EL (cell line): ENCODE data around the gene OPN1SW.

Source experiments
- DNase-seq: peaks from one replicate; pipeline ENCODE4 v3.0.0-alpha.2; 2016

OPN1SW gene

GRCh38 chr7:128757203-128757602, 18.4 kb downstream of the OPN1SW start:
- no peak for DNase-seq

GRCh38 chr7:128755819-128756476, 19.6 kb downstream of the OPN1SW start:
- peak; percentile 92 for DNase-seq

GRCh38 chr7:128755075-128755818, 20.3 kb downstream of the OPN1SW start:
- DNase-seq = no peak

- no peak for DNase-seq
Observed at GRCh38 chr7:128752251-128752650, 23.3 kb downstream of the OPN1SW start.

GRCh38 chr7:128747327-128748079, 28.1 kb downstream of the OPN1SW start:
- DNase-seq = no peak

GRCh38 chr7:128745706-128746105, 29.9 kb downstream of the OPN1SW start:
- DNase-seq = no peak

GRCh38 chr7:128744366-128744905, 31.2 kb downstream of the OPN1SW start:
- DNase-seq = no peak

GRCh38 chr7:128743112-128743772, 32.4 kb downstream of the OPN1SW start:
- DNase-seq = peak; percentile 24

- DNase-seq = peak; percentile 71
Observed at GRCh38 chr7:128742206-128742605, 33.4 kb downstream of the OPN1SW start.

GRCh38 chr7:128741491-128741890, 34.1 kb downstream of the OPN1SW start:
- DNase-seq = no peak

GRCh38 chr7:128740996-128741395, 34.6 kb downstream of the OPN1SW start:
- DNase-seq = peak; percentile 47

- no peak for DNase-seq
Observed at GRCh38 chr7:128739990-128740682, 35.5 kb downstream of the OPN1SW start.

- peak; percentile 97 for DNase-seq
Observed at GRCh38 chr7:128739048-128739962, 36.3 kb downstream of the OPN1SW start, which contains the start of gene CALU. Gene CALU, plus strand, starts transcription at chr7:128739359. Its CDS starts 9,225 bp downstream, at chr7:128748584.

- no peak for DNase-seq
Observed at GRCh38 chr7:128738570-128739047, 37.0 kb downstream of the OPN1SW start.

- DNase-seq = peak; percentile 86
Observed at GRCh38 chr7:128737867-128738385, 37.7 kb downstream of the OPN1SW start.

GRCh38 chr7:128737441-128737840, 38.2 kb downstream of the OPN1SW start:
- no peak for DNase-seq

GRCh38 chr7:128735436-128735835, 40.2 kb downstream of the OPN1SW start:
- DNase-seq = no peak

- DNase-seq = no peak
Observed at GRCh38 chr7:128734890-128735289, 40.7 kb downstream of the OPN1SW start.

GRCh38 chr7:128733278-128733645, 42.3 kb downstream of the OPN1SW start:
- no peak for DNase-seq

GRCh38 chr7:128732521-128733277, 42.9 kb downstream of the OPN1SW start:
- DNase-seq = no peak
